ENCODE measurements around the gene MAP3K14. TPM values are rescaled to one million over a fixed set of nuclear protein-coding genes. Genes with fewer than 3 reads are reported as not detected.
A peak's percentile ranks its signal among the peaks of the same experiment; 100 is the strongest.

Gene MAP3K14
- total RNA-seq, 1 donor from 2014 or later = 14.6 TPM

GRCh38 chr17:45341533-45342158 lies 24.8 kb upstream of the MAP3K14 start:
- peak; percentile 78 for DNase-seq (ENCODE audit: low spot score)
- intact Hi-C loops (cut with DNase I) = no loop called here

GRCh38 chr17:45339646-45340605 lies 23.1 kb upstream of the MAP3K14 start:
- intact Hi-C loops (cut with DNase I) = no loop called here
- peak; percentile 60 for DNase-seq (ENCODE audit: low spot score)

- intact Hi-C loops (cut with DNase I) = no loop called here
- peak; percentile 43 for DNase-seq (ENCODE audit: low spot score)
Observed at GRCh38 chr17:45338996-45339535, 22.2 kb upstream of the MAP3K14 start.

GRCh38 chr17:45338023-45338781 lies 21.4 kb upstream of the MAP3K14 start:
- intact Hi-C loops (cut with DNase I) = no loop called here
- DNase-seq (ENCODE audit: low spot score) = peak; percentile 71

GRCh38 chr17:45336390-45337182 lies 19.8 kb upstream of the MAP3K14 start:
- intact Hi-C loops (cut with DNase I) = no loop called here
- DNase-seq (ENCODE audit: low spot score) = peak; percentile 10

- DNase-seq (ENCODE audit: low spot score) = no peak
- intact Hi-C loops (cut with DNase I) = no loop called here
Observed at GRCh38 chr17:45335721-45336120, 18.9 kb upstream of the MAP3K14 start.

- peak; percentile 27 for DNase-seq (ENCODE audit: low spot score)
- intact Hi-C loops (cut with DNase I) = no loop called here
Observed at GRCh38 chr17:45334701-45335677, 18.2 kb upstream of the MAP3K14 start.

GRCh38 chr17:45334231-45334630 lies 17.4 kb upstream of the MAP3K14 start:
- intact Hi-C loops (cut with DNase I) = no loop called here
- peak; percentile 36 for DNase-seq (ENCODE audit: low spot score)

GRCh38 chr17:45333702-45334092 lies 16.9 kb upstream of the MAP3K14 start:
- DNase-seq (ENCODE audit: low spot score) = peak; percentile 17
- intact Hi-C loops (cut with DNase I) = no loop called here

- intact Hi-C loops (cut with DNase I) = no loop called here
- peak; percentile 46 for DNase-seq (ENCODE audit: low spot score)
Observed at GRCh38 chr17:45332989-45333701, 16.3 kb upstream of the MAP3K14 start.

- DNase-seq (ENCODE audit: low spot score) = no peak
- intact Hi-C loops (cut with DNase I) = no loop called here
Observed at GRCh38 chr17:45332505-45332904, 15.7 kb upstream of the MAP3K14 start.

- DNase-seq (ENCODE audit: low spot score) = peak; percentile 0
- intact Hi-C loops (cut with DNase I) = no loop called here
Observed at GRCh38 chr17:45326626-45327025, 9.8 kb upstream of the MAP3K14 start.

GRCh38 chr17:45325810-45326209 lies 9.0 kb upstream of the MAP3K14 start:
- DNase-seq (ENCODE audit: low spot score) = peak; percentile 74
- intact Hi-C loops (cut with DNase I) = no loop called here

GRCh38 chr17:45324336-45324735 lies 7.5 kb upstream of the MAP3K14 start:
- peak; percentile 27 for DNase-seq (ENCODE audit: low spot score)
- intact Hi-C loops (cut with DNase I) = no loop called here

GRCh38 chr17:45322168-45322567 lies 5.3 kb upstream of the MAP3K14 start:
- no peak for DNase-seq (ENCODE audit: low spot score)
- intact Hi-C loops (cut with DNase I) = no loop called here

- intact Hi-C loops (cut with DNase I) = no loop called here
- DNase-seq (ENCODE audit: low spot score) = no peak
Observed at GRCh38 chr17:45320931-45321461, 4.2 kb upstream of the MAP3K14 start.

- intact Hi-C loops (cut with DNase I) = no loop called here
- no peak for DNase-seq (ENCODE audit: low spot score)
Observed at GRCh38 chr17:45320349-45320930, 3.6 kb upstream of the MAP3K14 start.

All from cardiac septum (tissue), 1 donor.